ENCODE results near the gene PHF2. TPM values are rescaled to one million over a fixed set of nuclear protein-coding genes. Genes with fewer than 3 reads are reported as not detected.
A peak's percentile ranks its signal among the peaks of the same experiment; 100 is the strongest.

The PHF2 gene
- total RNA-seq, 1 experiment from 2014 or later, result 11.6 TPM

GRCh38 chr9:93573516-93573828, 2.9 kb upstream of the PHF2 start:
- ATAC-seq (no peak), DNase-seq (ENCODE audit: low spot score) (no peak)
- Mint-ChIP-seq H3K27ac (peak overlapping the region; percentile 82; the same call in 1 of the 2 replicates), H3K36me3 (peaks cover 8% of the 10 kb centered on the region), H3K9me3 (peaks cover 13% of the 10 kb centered on the region), H3K4me1 (peaks cover 24% of the 10 kb centered on the region), H3K27me3 (ENCODE audit: low read depth) (peaks cover 22% of the 10 kb centered on the region), H3K4me3 (no peak overlapping the region)
- POLR2A ChIA-PET, result interaction anchor here (1.0 kb wide), 1 partner anchor 19 kb away, joined by 3 read pairs; no protein-coding TSS in a partner anchor
- CTCF ChIA-PET, result interaction anchor here (0.8 kb wide), 1 partner anchor 19 kb away, joined by 3 read pairs; no protein-coding TSS in a partner anchor
- TF ChIP-seq ARID4B (CRISPR knock-in tag; IDR thresholded peaks at IDR 0.05; ENCODE audit: borderline replicate concordance) (no peak), IRF2 (CRISPR knock-in tag; IDR thresholded peaks at IDR 0.05; ENCODE audit: borderline replicate concordance, low read depth) (no peak), MYBL2 (CRISPR knock-in tag; IDR thresholded peaks at IDR 0.05) (no peak), CREB1 (CRISPR knock-in tag; IDR thresholded peaks at IDR 0.05) (no peak), GABPB1 (CRISPR knock-in tag; IDR thresholded peaks at IDR 0.05) (no peak), E2F1 (CRISPR knock-in tag; IDR thresholded peaks at IDR 0.05) (no peak), FOXJ3 (CRISPR knock-in tag; IDR thresholded peaks at IDR 0.05; ENCODE audit: borderline replicate concordance) (no peak), EMX1 (CRISPR knock-in tag; IDR thresholded peaks at IDR 0.05) (no peak), HMGXB4 (CRISPR knock-in tag; IDR thresholded peaks at IDR 0.05) (no peak), ZBTB43 (CRISPR knock-in tag; IDR thresholded peaks at IDR 0.05) (no peak), ZNF416 (CRISPR knock-in tag; IDR thresholded peaks at IDR 0.05) (no peak), NR2C2 (CRISPR knock-in tag; IDR thresholded peaks at IDR 0.05) (no peak), PREB (CRISPR knock-in tag; IDR thresholded peaks at IDR 0.05; ENCODE audit: borderline replicate concordance) (no peak), STAT6 (CRISPR knock-in tag; conservative IDR thresholded peaks at IDR 0.05; ENCODE audit: low read depth) (no peak), ZNF138 (CRISPR knock-in tag; conservative IDR thresholded peaks at IDR 0.05) (no peak), TCF7 (CRISPR knock-in tag; IDR thresholded peaks at IDR 0.05; ENCODE audit: low read depth) (no peak)
